SK-N-SH (cell line): ENCODE data around the gene THSD4. TPM values are rescaled to one million over a fixed set of nuclear protein-coding genes. Genes with fewer than 3 reads are reported as not detected.

Source experiments
- CTCF ChIA-PET: fragments of 300-600, 350-600 bp; formaldehyde crosslinking; extraction: SDS; loops from one replicate; lab custom pipeline; 2021; lab: Yijun Ruan, JAX
- POLR2A ChIA-PET: fragments of 350-600 bp; sonication (Branson Sonifier 250); formaldehyde crosslinking; extraction: SDS; loops from one replicate; lab custom pipeline; 2020; ENCODE audit warnings: antibody characterized with exemption, inconsistent platforms; lab: Yijun Ruan, JAX
- DNase-seq: peaks from one replicate; pipeline ENCODE4 v3.0.0; 2012
- H2AFZ ChIP-seq: fragments of 200-600 bp; sonication (generic); 2 replicates; pipeline ENCODE4 v1.8.1; 2016; ENCODE audit warnings: antibody characterized with exemption, mild to moderate bottlenecking, low read depth
- H3F3A ChIP-seq: fragments of 200-600 bp; sonication (generic); replicated peaks from 2 replicates; pipeline ENCODE3; 2016; ENCODE audit warnings: antibody characterized with exemption, mild to moderate bottlenecking; ENCODE audit not compliant: insufficient read depth
- H3K27ac ChIP-seq, 2 experiments: fragments of 200-500 bp in 1 of 2; fragments of 200-600 bp in 1 of 2; sonication (Bioruptor generic) in 1 of 2; sonication (generic), shearing (Covaris generic) in 1 of 2; 2 replicates each; pipeline versions ENCODE4 v1.5.1 to v1.6.1; 2014 to 2016; ENCODE audit warnings: low read depth in 2 of 2, inconsistent platforms in 1 of 2, low read length in 1 of 2, mild to moderate bottlenecking in 1 of 2, mixed read lengths in 1 of 2
- H3K27me3 ChIP-seq: fragments of 200-600 bp; sonication (generic), shearing (Covaris generic); 2 replicates; pipeline ENCODE4 v1.6.1; 2016; ENCODE audit warnings: mixed run types; ENCODE audit not compliant: insufficient read depth
- H3K36me3 ChIP-seq, 2 experiments: fragments of 200-500 bp in 1 of 2; fragments of 200-600 bp in 1 of 2; sonication (Bioruptor generic) in 1 of 2; sonication (generic) in 1 of 2; replicated peaks in 1 of 2; 2 replicates each; pipeline versions ENCODE3 to v1.5.1; 2014 to 2016; ENCODE audit warnings: low read length in 1 of 2, mild to moderate bottlenecking in 1 of 2; ENCODE audit not compliant: insufficient read depth in 2 of 2, control insufficient read depth in 1 of 2
- H3K4me1 ChIP-seq, 2 experiments: fragments of 200-500 bp in 1 of 2; fragments of 200-600 bp in 1 of 2; sonication (Bioruptor generic) in 1 of 2; sonication (generic), shearing (Covaris generic) in 1 of 2; 2 replicates each; pipeline versions ENCODE4 v1.5.1 to v1.6.1; 2014 to 2016; ENCODE audit warnings: low read depth in 1 of 2, low read length in 1 of 2, mixed run types in 1 of 2; ENCODE audit not compliant: insufficient read depth in 2 of 2, control insufficient read depth in 1 of 2
- H3K4me2 ChIP-seq: fragments of 200-600 bp; sonication (generic), shearing (Covaris generic); 2 replicates; pipeline ENCODE4 v1.6.1; 2017; ENCODE audit warnings: mixed run types
- H3K4me3 ChIP-seq, 2 experiments: fragments of 200-500 bp in 1 of 2; fragments of 200-600 bp in 1 of 2; sonication (Bioruptor generic) in 1 of 2; sonication (generic), shearing (Covaris generic) in 1 of 2; 2 replicates each; pipeline versions ENCODE4 v1.5.1 to v1.8.1; 2014 to 2016; ENCODE audit warnings: low read depth in 2 of 2, inconsistent platforms in 1 of 2, low read length in 1 of 2, mild to moderate bottlenecking in 1 of 2, mixed read lengths in 1 of 2, moderate library complexity in 1 of 2
- H3K79me2 ChIP-seq: fragments of 200-600 bp; sonication (generic); 2 replicates; pipeline ENCODE4 v1.8.1; 2017; ENCODE audit warnings: mild to moderate bottlenecking; ENCODE audit not compliant: insufficient read depth
- H3K9ac ChIP-seq: fragments of 200-600 bp; sonication (generic); 2 replicates; pipeline ENCODE4 v1.6.1; 2017; ENCODE audit warnings: mixed run types
- H3K9me2 ChIP-seq: fragments of 200-600 bp; sonication (generic); 2 replicates; pipeline ENCODE4 v1.6.1; 2017; ENCODE audit warnings: mixed run types
- H3K9me3 ChIP-seq: fragments of 200-600 bp; sonication (generic); 2 replicates; pipeline ENCODE4 v1.6.1; 2017; ENCODE audit warnings: mixed run types, mild to moderate bottlenecking, moderate library complexity
- H4K20me1 ChIP-seq: fragments of 200-600 bp; sonication (generic); 2 replicates; pipeline ENCODE4 v1.6.1; 2017; ENCODE audit warnings: mild to moderate bottlenecking, mixed run types; ENCODE audit not compliant: insufficient read depth
- EP300 ChIP-seq, 2 experiments: IDR thresholded peaks; 2 replicates each; pipeline versions ENCODE4 v1.4.0 to v1.6.1; 2012; ENCODE audit warnings: borderline replicate concordance in 1 of 2, low read depth in 1 of 2, low read length in 1 of 2
- EZH2phosphoT487 ChIP-seq: fragments of 200-600 bp; sonication (generic); IDR thresholded peaks from 2 replicates; pipeline ENCODE4 v1.6.1; 2017; ENCODE audit warnings: low read depth, mixed run types, mild to moderate bottlenecking, antibody characterized with exemption, moderate library complexity, borderline replicate concordance
- GATA2 ChIP-seq: sonication (generic); formaldehyde crosslinking; IDR thresholded peaks from 2 replicates; pipeline ENCODE4 v1.5.0; 2020; ENCODE audit warnings: mild to moderate bottlenecking, missing genetic modification reagents
- JUND ChIP-seq: IDR thresholded peaks from 2 replicates; pipeline ENCODE4 v1.4.0; 2012
- NFIC ChIP-seq: IDR thresholded peaks from 2 replicates; pipeline ENCODE4 v1.4.0; 2012; ENCODE audit warnings: borderline replicate concordance
- RAD21 ChIP-seq: IDR thresholded peaks from 2 replicates; pipeline ENCODE4 v1.6.1; 2012; ENCODE audit warnings: mild to moderate bottlenecking, low read length
- RCOR1 ChIP-seq: fragments of 150-350 bp; IDR thresholded peaks from 2 replicates; pipeline ENCODE4 v1.6.1; 2017; ENCODE audit warnings: antibody characterized with exemption, low read length
- SIN3A ChIP-seq: IDR thresholded peaks from 2 replicates; pipeline ENCODE4 v1.6.1; 2012; ENCODE audit warnings: low read depth, mild to moderate bottlenecking, low read length, moderate library complexity, borderline replicate concordance
- TAF1 ChIP-seq: IDR thresholded peaks from 2 replicates; pipeline ENCODE4 v1.6.1; 2012; ENCODE audit warnings: low read depth, mild to moderate bottlenecking, low read length, moderate library complexity, borderline replicate concordance
- TEAD4 ChIP-seq: IDR thresholded peaks from 2 replicates; pipeline ENCODE4 v1.4.0; 2012; ENCODE audit warnings: mild to moderate bottlenecking, borderline replicate concordance; ENCODE audit not compliant: insufficient read depth
- USF2 ChIP-seq: fragments of 150-350 bp; IDR thresholded peaks from 2 replicates; pipeline ENCODE4 v1.6.1; 2017; ENCODE audit warnings: antibody characterized with exemption, low read length, low read depth, borderline replicate concordance
- WGBS: methylation state at CpG from one replicate; pipeline ENCODE4 v1.1.6; 2017; ENCODE audit warnings: low lambda C conversion rate; 5-methylcytosine and 5-hydroxymethylcytosine counted together
- polyA plus RNA-seq, 3 experiments: library from polyadenylated mRNA; depleted of rRNA; stranded (reverse); fragments of >200 nt; gene quantifications; 2 replicates each; pipeline ENCODE4 v1.2.3, GENCODE V29; 2012
- TF ChIP-seq, protein P1 (sequence below): IDR thresholded peaks from 2 replicates; pipeline ENCODE4 v1.6.1; 2012; ENCODE audit warnings: mild to moderate bottlenecking, low read depth, low read length, moderate library complexity

THSD4 gene
- polyA plus RNA-seq, 1 of the 3 experiments (the other 2 are of a cell fraction): 79.1 TPM

- H3K27me3 ChIP-seq: no peaks in the 10 kb centered on the region
- peaks cover 9% of the 10 kb centered on the region for H3F3A ChIP-seq
- CTCF ChIA-PET: no interaction called here
- no peaks in the 10 kb centered on the region for H3K9me2 ChIP-seq
- DNase-seq: no peak
- no peaks in the 10 kb centered on the region for H4K20me1 ChIP-seq
- 90% methylated on average over 7 of the region's 7 CpGs for WGBS
- no peak overlapping the region for H3K4me2 ChIP-seq
- H3K36me3 ChIP-seq: peaks cover 4 to 26% of the 10 kb centered on the region in 2 experiments
- H3K27ac ChIP-seq: no peak overlapping the region
- TF ChIP-seq JUND: no peak
- TF ChIP-seq, protein P1, sequence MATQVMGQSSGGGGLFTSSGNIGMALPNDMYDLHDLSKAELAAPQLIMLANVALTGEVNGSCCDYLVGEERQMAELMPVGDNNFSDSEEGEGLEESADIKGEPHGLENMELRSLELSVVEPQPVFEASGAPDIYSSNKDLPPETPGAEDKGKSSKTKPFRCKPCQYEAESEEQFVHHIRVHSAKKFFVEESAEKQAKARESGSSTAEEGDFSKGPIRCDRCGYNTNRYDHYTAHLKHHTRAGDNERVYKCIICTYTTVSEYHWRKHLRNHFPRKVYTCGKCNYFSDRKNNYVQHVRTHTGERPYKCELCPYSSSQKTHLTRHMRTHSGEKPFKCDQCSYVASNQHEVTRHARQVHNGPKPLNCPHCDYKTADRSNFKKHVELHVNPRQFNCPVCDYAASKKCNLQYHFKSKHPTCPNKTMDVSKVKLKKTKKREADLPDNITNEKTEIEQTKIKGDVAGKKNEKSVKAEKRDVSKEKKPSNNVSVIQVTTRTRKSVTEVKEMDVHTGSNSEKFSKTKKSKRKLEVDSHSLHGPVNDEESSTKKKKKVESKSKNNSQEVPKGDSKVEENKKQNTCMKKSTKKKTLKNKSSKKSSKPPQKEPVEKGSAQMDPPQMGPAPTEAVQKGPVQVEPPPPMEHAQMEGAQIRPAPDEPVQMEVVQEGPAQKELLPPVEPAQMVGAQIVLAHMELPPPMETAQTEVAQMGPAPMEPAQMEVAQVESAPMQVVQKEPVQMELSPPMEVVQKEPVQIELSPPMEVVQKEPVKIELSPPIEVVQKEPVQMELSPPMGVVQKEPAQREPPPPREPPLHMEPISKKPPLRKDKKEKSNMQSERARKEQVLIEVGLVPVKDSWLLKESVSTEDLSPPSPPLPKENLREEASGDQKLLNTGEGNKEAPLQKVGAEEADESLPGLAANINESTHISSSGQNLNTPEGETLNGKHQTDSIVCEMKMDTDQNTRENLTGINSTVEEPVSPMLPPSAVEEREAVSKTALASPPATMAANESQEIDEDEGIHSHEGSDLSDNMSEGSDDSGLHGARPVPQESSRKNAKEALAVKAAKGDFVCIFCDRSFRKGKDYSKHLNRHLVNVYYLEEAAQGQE: 0 out of 2 replicates have a peak, but pooled peaks have one; percentile 37
- TF ChIP-seq USF2: no peak
- peak; percentile 42 for TF ChIP-seq NFIC
- H3K4me3 ChIP-seq: no peak overlapping the region
- no peaks in the 10 kb centered on the region for H3K9me3 ChIP-seq
- POLR2A ChIA-PET: no interaction called here
- peaks cover 19% of the 10 kb centered on the region; the same call in 1 of the 2 replicates for H3K79me2 ChIP-seq
- H2AFZ ChIP-seq: no peak overlapping the region
- peaks cover 0 to 20% of the 10 kb centered on the region in 2 experiments; a peak in 2 of 4 replicates for H3K4me1 ChIP-seq
- no peak overlapping the region for H3K9ac ChIP-seq
Observed at GRCh38 chr15:71152542-71152941, 37.3 kb downstream of the THSD4 start.

DNA sequence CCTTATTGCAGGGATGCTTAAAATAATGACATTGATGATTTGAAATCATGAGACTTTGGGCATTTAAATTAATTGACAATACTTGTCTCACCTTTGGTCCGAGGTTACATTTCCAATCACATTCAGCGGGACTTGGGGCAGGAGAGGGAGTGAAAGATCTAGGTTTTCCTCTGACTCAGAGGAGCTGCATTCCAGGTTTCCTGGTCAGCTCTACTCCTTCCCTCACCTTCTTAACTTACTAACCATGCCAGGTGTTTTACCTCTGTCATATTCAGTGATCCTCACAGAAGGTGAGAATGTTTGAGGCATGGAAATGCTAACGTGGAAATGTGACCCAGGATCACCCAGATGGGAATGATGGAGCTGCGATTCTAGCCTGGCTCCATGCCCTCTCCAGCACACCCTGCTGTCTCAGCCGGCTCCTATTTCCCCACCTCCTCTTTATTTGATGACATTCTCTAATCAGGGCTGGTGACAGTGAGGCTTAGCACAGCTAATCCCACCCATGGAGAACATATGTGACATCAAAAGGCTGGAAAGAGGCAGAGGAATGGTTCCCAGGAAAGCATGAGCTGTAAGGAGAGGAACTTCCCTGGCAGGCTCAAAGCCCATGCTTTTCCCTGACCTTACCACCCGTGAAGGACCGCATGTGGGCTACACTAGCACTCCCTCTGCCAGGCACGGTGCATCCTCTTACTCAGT is 38.7 kb downstream of the THSD4 start:
- Histone ChIP-seq H3K27me3 (no peaks in the 10 kb centered on the region), H3K79me2 (peaks cover 13% of the 10 kb centered on the region; the same call in 1 of the 2 replicates), H3K9me2 (no peaks in the 10 kb centered on the region), H3F3A (peaks cover 9% of the 10 kb centered on the region), H3K4me2 (no peak overlapping the region), H3K4me1 (peaks cover 0 to 20% of the 10 kb centered on the region in 2 experiments; a peak in 2 of 4 replicates), H2AFZ (no peak overlapping the region), H3K9ac (no peak overlapping the region), H3K36me3 (peaks cover 4 to 18% of the 10 kb centered on the region in 2 experiments), H3K9me3 (no peaks in the 10 kb centered on the region), H4K20me1 (no peaks in the 10 kb centered on the region), H3K4me3 (no peak overlapping the region), H3K27ac (no peak overlapping the region)
- POLR2A ChIA-PET: no interaction called here
- 83% methylated on average over 8 of the region's 8 CpGs for WGBS
- no peak for DNase-seq
- CTCF ChIA-PET: interaction anchor here (0.7 kb wide), 1 partner anchor 10 kb away, joined by 3 read pairs; no protein-coding TSS in a partner anchor
- TF ChIP-seq NFIC: no peak
- no peak for TF ChIP-seq TEAD4
- TF ChIP-seq TAF1: no peak
- TF ChIP-seq SIN3A: no peak
- no peak for TF ChIP-seq EZH2phosphoT487
- TF ChIP-seq GATA2 (CRISPR knock-in tag): no peak
- TF ChIP-seq EP300 (IDR thresholded peaks at IDR 0.05; ENCODE audit: borderline replicate concordance in 1 of 2, low read depth in 1 of 2, low read length in 1 of 2): no peak
- TF ChIP-seq RAD21: no peak
- no peak for TF ChIP-seq RCOR1
